K562 (cell line): ENCODE data around the gene TRMT1. TPM values are rescaled to one million over a fixed set of nuclear protein-coding genes. Genes with fewer than 3 reads are reported as not detected.

Experiments
- ARNT ChIP-seq, 2 experiments: fragments of 450-650 bp; IDR thresholded peaks; 2 replicates each; pipeline ENCODE4 v1.6.1; 2016; ENCODE audit warnings: mild to moderate bottlenecking in 1 of 2
- BCLAF1 ChIP-seq, 2 experiments: fragments of 450-650 bp in 1 of 2; IDR thresholded peaks; 2 replicates each; pipeline ENCODE4 v1.6.1; 2011 to 2017; ENCODE audit warnings: low read depth in 2 of 2, antibody characterized with exemption in 1 of 2, borderline replicate concordance in 1 of 2, low read length in 1 of 2, mild to moderate bottlenecking in 1 of 2, mixed read lengths in 1 of 2; ENCODE audit not compliant: control insufficient read depth in 1 of 2
- CBX8 ChIP-seq: fragments of 200-600 bp; sonication (generic); IDR thresholded peaks from 2 replicates; pipeline ENCODE4 v1.6.1; 2012; ENCODE audit warnings: borderline replicate concordance, mixed run types, low read depth, mild to moderate bottlenecking, moderate library complexity, mixed read lengths, low read length, control low read depth, inconsistent platforms; ENCODE audit not compliant: poor library complexity, severe bottlenecking; ENCODE audit errors: extremely low read depth
- ELF2 ChIP-seq: fragments of 250-450 bp; sonication (Bioruptor Pico); IDR thresholded peaks from 2 replicates; pipeline ENCODE4 v1.5.0; 2021; ENCODE audit warnings: mild to moderate bottlenecking
- FOXA3 ChIP-seq, 2 experiments: fragments of 450-650 bp in 1 of 2; sonication (generic) in 1 of 2; formaldehyde crosslinking; IDR thresholded peaks in 1 of 2; conservative IDR thresholded peaks in 1 of 2; 2 replicates each; pipeline versions ENCODE4 v1.4.0 to v1.8.0; 2020 to 2022; ENCODE audit warnings: mild to moderate bottlenecking in 2 of 2, missing genetic modification reagents in 1 of 2
- GTF2F1 ChIP-seq: IDR thresholded peaks from 2 replicates; pipeline ENCODE4 v1.6.1; 2011; ENCODE audit warnings: low read depth, low read length, improper control_type of control experiment
- HNRNPL ChIP-seq: fragments of 200-400 bp; formaldehyde crosslinking; IDR thresholded peaks from 2 replicates; pipeline ENCODE4 v1.6.1; 2017; ENCODE audit warnings: low read depth, mild to moderate bottlenecking, low read length
- KLF1 ChIP-seq: fragments of 450-650 bp; IDR thresholded peaks from 2 replicates; pipeline ENCODE4 v1.6.1; 2016; ENCODE audit warnings: missing genetic modification characterization, missing compliant biosample characterization
- MAZ ChIP-seq, 2 experiments: fragments of 450-650 bp in 1 of 2; sonication (generic) in 1 of 2; formaldehyde crosslinking; IDR thresholded peaks in 1 of 2; conservative IDR thresholded peaks in 1 of 2; 2 replicates each; pipeline versions ENCODE4 v1.4.0 to v1.5.0; 2020; ENCODE audit warnings: mild to moderate bottlenecking in 1 of 2, missing genetic modification reagents in 1 of 2
- PHB ChIP-seq: fragments of 250-450 bp; sonication (Bioruptor Pico); IDR thresholded peaks from 2 replicates; pipeline ENCODE4 v1.5.0; 2021
- POLR2B ChIP-seq: fragments of 450-650 bp; IDR thresholded peaks from 2 replicates; pipeline ENCODE4 v1.6.1; 2018; ENCODE audit warnings: low read depth; ENCODE audit not compliant: partially characterized antibody
- RBM17 ChIP-seq: fragments of 200-400 bp; formaldehyde crosslinking; IDR thresholded peaks from 2 replicates; pipeline ENCODE4 v1.6.1; 2017; ENCODE audit warnings: low read depth, mild to moderate bottlenecking, low read length, borderline replicate concordance
- SAFB2 ChIP-seq: fragments of 200-400 bp; formaldehyde crosslinking; IDR thresholded peaks from 2 replicates; pipeline ENCODE4 v1.6.1; 2018; ENCODE audit warnings: borderline replicate concordance, low read length, low read depth, moderate library complexity; ENCODE audit not compliant: severe bottlenecking
- SP1 ChIP-seq: sonication (generic); formaldehyde crosslinking; IDR thresholded peaks from 2 replicates; pipeline ENCODE4 v1.8.1; 2022; ENCODE audit warnings: mild to moderate bottlenecking, missing genetic modification reagents
- THAP12 ChIP-seq: fragments of 250-450 bp; sonication (Bioruptor Pico); IDR thresholded peaks from 2 replicates; pipeline ENCODE4 v1.9.0; 2021; ENCODE audit warnings: mild to moderate bottlenecking, inconsistent platforms
- TSC22D4 ChIP-seq: fragments of 450-650 bp; IDR thresholded peaks from 2 replicates; pipeline ENCODE4 v1.6.1; 2016; ENCODE audit warnings: missing genetic modification characterization, missing biosample characterization, control low read depth
- XRCC4 ChIP-seq: IDR thresholded peaks from one replicate; pipeline ENCODE4 v1.6.1; 2011; ENCODE audit not compliant: insufficient read depth, insufficient read length; ENCODE audit errors: extremely low read depth
- ZNF197 ChIP-seq: fragments of 200-800 bp; sonication (Bioruptor generic); IDR thresholded peaks from 2 replicates; pipeline ENCODE4 v1.6.1; 2016; ENCODE audit warnings: low read depth, missing genetic modification characterization, missing compliant biosample characterization
- ZNF586 ChIP-seq: fragments of 450-650 bp; formaldehyde crosslinking; conservative IDR thresholded peaks from 2 replicates; pipeline ENCODE4 v1.4.0; 2020; ENCODE audit warnings: mild to moderate bottlenecking, moderate library complexity
- ZNF717 ChIP-seq: fragments of 250-450 bp; sonication (Bioruptor Pico); IDR thresholded peaks from 2 replicates; pipeline ENCODE4 v1.5.0; 2021
- ZZZ3 ChIP-seq: fragments of 450-650 bp; IDR thresholded peaks from 2 replicates; pipeline ENCODE4 v1.6.1; 2016; ENCODE audit warnings: antibody characterized with exemption, mild to moderate bottlenecking, moderate library complexity
- polyA plus RNA-seq, 8 experiments: library from polyadenylated mRNA; depleted of rRNA in 4 of 8; stranded (reverse) in 5 of 8; unstranded in 3 of 8; fragments of >200 nt; fragmentation: Nextera tagmentation in 2 of 8; fragmentation: Illumina TruSeq in 1 of 8; extraction: Ambion mirVana in 2 of 8; extraction: Trizol in 1 of 8; gene quantifications; 2 replicates each; pipeline versions ENCODE4 v1.2.1 to v1.2.3, GENCODE V29; 2011 to 2014; ENCODE audit warnings: inconsistent platforms in 1 of 8, missing spikeins in 1 of 8
- total RNA-seq, 7 experiments: library from RNA; depleted of rRNA in 6 of 7; stranded (reverse); fragments of >200 nt in 6 of 7; fragmentation: Illumina TruSeq in 2 of 7; extraction: Trizol in 2 of 7; gene quantifications; 2 replicates each; pipeline versions ENCODE4 v1.2.1 to v1.2.3, GENCODE V29; 2011 to 2021; ENCODE audit warnings: low replicate concordance in 1 of 7

The TRMT1 gene
- total and polyA plus RNA-seq, 9 of the 15 experiments (the other 6 are each of a cell fraction or from before 2014, with no cell fraction given), result 5.8 to 158 (median 54.3) TPM

GRCh38 chr19:13152974-13153568 is 36.5 kb upstream of the TRMT1 start (continued):
- TF ChIP-seq SAFB2, result no peak
- TF ChIP-seq ZNF586, result no peak
- peak in 1 of 2 experiments; percentile 95; a peak in 2 of 4 replicates for TF ChIP-seq BCLAF1 (IDR thresholded peaks at IDR 0.05; ENCODE audit: borderline replicate concordance in 1 of 2, control insufficient read depth in 1 of 2, low read depth in 2 of 2, low read length in 1 of 2)
- TF ChIP-seq FOXA3 (CRISPR knock-in tag; conservative IDR thresholded peaks at IDR 0.05 in 1 of 2, IDR thresholded peaks at IDR 0.05 in 1 of 2), result peak in 1 of 2 experiments; percentile 45; a peak in 2 of 4 replicates
- TF ChIP-seq POLR2B, result peak; percentile 100
- no peak for TF ChIP-seq XRCC4
- TF ChIP-seq TSC22D4 (tag), result no peak
- no peak for TF ChIP-seq ELF2 (CRISPR knock-in tag)
- TF ChIP-seq ZNF717 (CRISPR knock-in tag), result 0 out of 2 replicates have a peak, but pooled peaks have one; percentile 46
- peak; percentile 78 to 84 for TF ChIP-seq MAZ (CRISPR knock-in tag; conservative IDR thresholded peaks at IDR 0.05 in 1 of 2, IDR thresholded peaks at IDR 0.05 in 1 of 2)
- peak; percentile 81; the same call in 1 of the 2 replicates for TF ChIP-seq ZNF197
- TF ChIP-seq CBX8, result no peak
- no peak for TF ChIP-seq PHB (CRISPR knock-in tag)
- no peak for TF ChIP-seq ZZZ3
- no peak for TF ChIP-seq ARNT (IDR thresholded peaks at IDR 0.05)
- TF ChIP-seq SP1 (CRISPR knock-in tag), result peak; percentile 93
- TF ChIP-seq RBM17, result no peak
- TF ChIP-seq KLF1 (tag), result peak; percentile 80
- TF ChIP-seq THAP12 (CRISPR knock-in tag), result peak; percentile 88
- peak; percentile 98 for TF ChIP-seq GTF2F1
- TF ChIP-seq HNRNPL, result peak; percentile 98
